Large intestine (tissue), 12 donors: ENCODE results near the gene USP1. TPM values are rescaled to one million over a fixed set of nuclear protein-coding genes. Genes with fewer than 3 reads are reported as not detected.

ENCODE experiments used
- DNase-seq, 2 donors: peaks; one replicate each; pipeline versions ENCODE4 v3.0.0 to v3.0.0-alpha.2; 2013
- H3K27ac ChIP-seq: one replicate; pipeline ENCODE4 v1.5.1; 2013; ENCODE audit warnings: low read length
- H3K27me3 ChIP-seq: 2 replicates; pipeline ENCODE4 v1.6.1; 2013; ENCODE audit warnings: low read length; ENCODE audit not compliant: control insufficient read depth, insufficient read depth
- H3K36me3 ChIP-seq: 2 replicates; pipeline ENCODE4 v1.6.1; 2013; ENCODE audit warnings: low read length; ENCODE audit not compliant: control insufficient read depth, insufficient read depth
- H3K4me1 ChIP-seq: one replicate; pipeline ENCODE4 v1.6.1; 2013; ENCODE audit warnings: low read length; ENCODE audit not compliant: control insufficient read depth, insufficient read depth
- H3K4me3 ChIP-seq: one replicate; pipeline ENCODE4 v1.5.1; 2013; ENCODE audit warnings: low read length
- H3K9me3 ChIP-seq: one replicate; pipeline ENCODE4 v1.6.1; 2013; ENCODE audit warnings: mild to moderate bottlenecking, low read depth, low read length, moderate library complexity; ENCODE audit not compliant: control insufficient read depth
- WGBS: methylation state at CpG from one replicate; pipeline ENCODE4 v1.1.5; 2013; ENCODE audit warnings: low lambda C conversion rate; ENCODE audit not compliant: insufficient coverage; 5-methylcytosine and 5-hydroxymethylcytosine counted together
- long read RNA-seq, 11 donors: transcript quantifications; one replicate each; lab custom pipeline, GENCODE V29; 2026
- polyA plus RNA-seq: library from polyadenylated mRNA; unstranded; fragments of 120-200 nt; gene quantifications from one replicate; pipeline ENCODE4 v1.2.1, GENCODE V29; 2013

USP1 gene, protein sequence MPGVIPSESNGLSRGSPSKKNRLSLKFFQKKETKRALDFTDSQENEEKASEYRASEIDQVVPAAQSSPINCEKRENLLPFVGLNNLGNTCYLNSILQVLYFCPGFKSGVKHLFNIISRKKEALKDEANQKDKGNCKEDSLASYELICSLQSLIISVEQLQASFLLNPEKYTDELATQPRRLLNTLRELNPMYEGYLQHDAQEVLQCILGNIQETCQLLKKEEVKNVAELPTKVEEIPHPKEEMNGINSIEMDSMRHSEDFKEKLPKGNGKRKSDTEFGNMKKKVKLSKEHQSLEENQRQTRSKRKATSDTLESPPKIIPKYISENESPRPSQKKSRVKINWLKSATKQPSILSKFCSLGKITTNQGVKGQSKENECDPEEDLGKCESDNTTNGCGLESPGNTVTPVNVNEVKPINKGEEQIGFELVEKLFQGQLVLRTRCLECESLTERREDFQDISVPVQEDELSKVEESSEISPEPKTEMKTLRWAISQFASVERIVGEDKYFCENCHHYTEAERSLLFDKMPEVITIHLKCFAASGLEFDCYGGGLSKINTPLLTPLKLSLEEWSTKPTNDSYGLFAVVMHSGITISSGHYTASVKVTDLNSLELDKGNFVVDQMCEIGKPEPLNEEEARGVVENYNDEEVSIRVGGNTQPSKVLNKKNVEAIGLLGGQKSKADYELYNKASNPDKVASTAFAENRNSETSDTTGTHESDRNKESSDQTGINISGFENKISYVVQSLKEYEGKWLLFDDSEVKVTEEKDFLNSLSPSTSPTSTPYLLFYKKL
- 36.3 TPM for polyA plus RNA-seq
- long read RNA-seq, donor 1, partial matches to known transcripts, result 11 of 12 reads
- long read RNA-seq, donor 1, other reads (novel, unspliced or antisense), result 0 of 12 reads
- long read RNA-seq, donor 2, partial matches to known transcripts, result 18 of 22 reads
- long read RNA-seq, donor 2, other reads (novel, unspliced or antisense), result 0 of 22 reads
- long read RNA-seq, donor 3, result 0 reads
- long read RNA-seq, donor 4, result 0 reads
- long read RNA-seq, donor 5, partial matches to known transcripts, result 0 of 5 reads
- long read RNA-seq, donor 5, other reads (novel, unspliced or antisense), result 0 of 5 reads
- long read RNA-seq, donor 6, partial matches to known transcripts, result 28 of 28 reads
- long read RNA-seq, donor 6, other reads (novel, unspliced or antisense), result 0 of 28 reads
- long read RNA-seq, donor 7, result 0 reads
- long read RNA-seq, donor 8, transcript USP1-201 (9 exons, 3,996 nt), result major isoform, 7 of 48 reads
- long read RNA-seq, donor 8, partial matches to known transcripts, result 40 of 48 reads
- long read RNA-seq, donor 8, other reads (novel, unspliced or antisense), result 0 of 48 reads
- long read RNA-seq, donor 9, partial matches to known transcripts, result 0 of 1 reads
- long read RNA-seq, donor 9, other reads (novel, unspliced or antisense), result 0 of 1 reads
- long read RNA-seq, donor 10, partial matches to known transcripts, result 6 of 8 reads
- long read RNA-seq, donor 10, other reads (novel, unspliced or antisense), result 0 of 8 reads
- long read RNA-seq, donor 11, partial matches to known transcripts, result 6 of 10 reads
- long read RNA-seq, donor 11, other reads (novel, unspliced or antisense), result 0 of 10 reads

DNA sequence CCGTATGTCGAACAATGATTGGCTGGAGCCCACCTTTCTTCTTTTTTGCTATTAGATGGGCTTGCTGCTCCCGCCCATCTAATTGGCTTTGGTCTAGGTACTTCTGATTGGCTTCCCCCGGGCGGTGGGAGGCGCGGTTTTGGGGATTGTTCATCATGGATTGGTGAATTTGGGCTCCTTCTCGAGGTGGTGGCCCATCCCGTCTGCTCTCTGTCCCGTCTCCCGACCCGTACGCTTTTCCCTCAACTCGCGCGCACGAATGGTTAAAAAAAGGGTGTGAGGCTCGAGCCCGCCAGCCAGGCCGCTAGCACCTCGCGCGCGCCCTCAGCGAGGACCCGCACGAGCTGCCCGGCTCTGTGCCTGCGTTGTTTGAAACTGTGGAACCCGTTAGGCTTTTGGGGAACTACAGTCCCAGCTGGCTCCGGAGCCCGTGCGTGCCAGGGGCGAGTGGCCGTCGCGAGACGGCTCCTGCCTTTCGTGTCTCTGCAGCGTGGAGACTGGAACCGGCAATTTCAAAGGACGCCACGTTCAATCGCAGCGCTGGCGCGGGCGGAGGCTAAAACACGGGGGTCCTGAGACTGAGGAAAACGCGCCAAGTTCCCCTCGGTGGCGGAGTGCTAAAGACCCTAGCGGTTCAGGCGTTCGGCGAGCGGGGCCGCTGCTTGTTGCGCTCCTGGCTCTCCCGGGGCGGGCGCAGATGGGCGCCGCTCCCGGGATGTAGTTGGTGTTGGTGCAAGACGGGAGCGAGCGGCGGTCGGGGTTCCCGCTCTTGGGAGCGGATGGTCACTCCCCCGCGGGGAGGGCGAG, at the start of gene USP1:
Gene USP1, plus strand, starts transcription at position 584 of the 807 bp plus-strand sequence. CDS start 2,819 bp downstream, outside the sequence.
- whole genome bisulfite sequencing, result no CpG with 5 or more reads among the region's 76 CpGs
- Histone ChIP-seq H3K4me1 (peaks cover 7% of the 10 kb centered on the region), H3K4me3 (peak within 1 kb of the TSS; percentile 98), H3K27me3 (no peaks in the 10 kb centered on the region), H3K9me3 (peaks cover 4% of the 10 kb centered on the region), H3K27ac (peak within 1 kb of the TSS; percentile 98), H3K36me3 (peaks cover 1% of the 10 kb centered on the region)
- peak in 1 of 2 donors; percentile 98 for DNase-seq

DNA sequence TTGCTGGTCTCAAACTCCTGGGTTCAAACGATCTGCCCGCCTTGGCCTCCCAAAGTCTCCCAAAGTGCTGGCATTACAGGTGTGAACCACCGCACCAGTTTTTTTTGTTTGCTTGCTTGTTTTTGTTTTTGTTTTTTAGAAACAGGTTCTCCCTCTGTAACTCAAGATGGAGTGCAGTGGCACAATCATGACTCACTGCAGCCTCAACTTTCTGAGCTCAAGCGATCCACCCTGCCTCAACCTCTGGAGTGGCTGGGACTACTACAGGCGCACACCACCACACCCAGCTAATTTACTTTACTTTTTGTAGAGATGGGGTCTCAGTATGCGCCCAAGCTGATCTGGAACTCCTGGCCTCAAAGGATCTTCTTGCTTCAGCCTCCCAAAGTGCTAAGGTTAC, 47.3 kb upstream of the USP1 start:
- no peaks in the 10 kb centered on the region for H3K9me3 ChIP-seq
- H3K4me1 ChIP-seq, result peaks cover 19% of the 10 kb centered on the region
- H3K36me3 ChIP-seq, result no peaks in the 10 kb centered on the region
- no peak overlapping the region for H3K4me3 ChIP-seq
- no CpG with 5 or more reads among the region's 6 CpGs for WGBS
- DNase-seq, result no peak
- no peak overlapping the region for H3K27ac ChIP-seq
- H3K27me3 ChIP-seq, result no peaks in the 10 kb centered on the region

DNA sequence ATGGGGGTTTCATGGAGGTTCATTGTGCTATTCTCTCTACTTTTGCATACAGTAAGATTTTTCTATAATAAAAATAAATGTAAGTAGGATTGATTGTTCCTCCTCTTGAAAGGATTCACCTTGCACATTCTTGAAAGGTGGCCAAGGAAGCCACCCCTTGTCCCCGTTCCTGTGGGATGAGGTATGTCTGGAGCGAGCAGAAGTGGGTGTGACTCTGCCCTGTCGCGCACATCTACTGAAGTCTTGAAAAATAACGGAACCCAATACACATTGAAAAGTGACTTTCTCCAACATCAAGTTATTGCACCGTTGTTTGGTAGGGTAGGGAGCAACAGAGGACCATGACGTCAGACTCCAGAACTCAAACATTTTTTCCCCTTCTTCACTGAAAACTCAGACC, 46.8 kb upstream of the USP1 start:
- Histone ChIP-seq H3K4me1 (peaks cover 15% of the 10 kb centered on the region), H3K27me3 (no peaks in the 10 kb centered on the region), H3K4me3 (no peak overlapping the region), H3K9me3 (no peaks in the 10 kb centered on the region), H3K36me3 (no peaks in the 10 kb centered on the region), H3K27ac (no peak overlapping the region)
- WGBS, result 100% methylated on average over 2 of the region's 7 CpGs
- DNase-seq, result no peak

DNA sequence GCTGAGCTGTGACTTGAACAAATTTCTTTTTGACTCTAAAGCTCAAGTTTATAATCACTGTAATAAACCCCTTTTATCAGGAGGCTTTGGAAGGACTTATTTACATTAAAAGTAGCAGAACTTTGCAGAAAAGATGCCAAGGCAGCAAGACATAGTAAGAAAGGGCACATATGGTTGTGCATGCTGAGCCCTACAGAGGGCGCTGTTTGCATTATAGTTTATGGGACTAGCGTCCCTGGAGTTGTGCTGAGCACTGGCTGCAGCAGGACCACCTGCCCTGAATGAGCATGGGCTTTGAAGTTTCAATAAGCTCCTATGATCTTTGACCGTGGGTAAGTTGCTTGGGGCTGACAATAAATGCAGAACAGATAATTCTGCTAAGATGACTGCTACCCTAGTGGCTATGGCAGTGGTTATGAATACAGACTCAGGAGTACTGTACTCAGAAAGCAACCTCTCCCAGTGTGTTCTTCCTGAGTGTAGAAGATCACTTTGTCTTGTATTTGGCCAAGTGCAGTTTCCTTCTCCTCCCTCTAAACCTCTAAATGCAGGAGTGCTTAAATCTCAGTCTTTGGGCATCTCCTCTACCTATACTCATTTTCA, 45.4 kb upstream of the USP1 start:
- WGBS, result no CpG with 5 or more reads among the region's 3 CpGs
- H3K4me3 ChIP-seq, result no peak overlapping the region
- no peaks in the 10 kb centered on the region for H3K36me3 ChIP-seq
- no peaks in the 10 kb centered on the region for H3K9me3 ChIP-seq
- peak in 1 of 2 donors; percentile 46 for DNase-seq
- peaks cover 10% of the 10 kb centered on the region for H3K4me1 ChIP-seq
- H3K27me3 ChIP-seq, result no peaks in the 10 kb centered on the region
- H3K27ac ChIP-seq, result no peak overlapping the region

DNA sequence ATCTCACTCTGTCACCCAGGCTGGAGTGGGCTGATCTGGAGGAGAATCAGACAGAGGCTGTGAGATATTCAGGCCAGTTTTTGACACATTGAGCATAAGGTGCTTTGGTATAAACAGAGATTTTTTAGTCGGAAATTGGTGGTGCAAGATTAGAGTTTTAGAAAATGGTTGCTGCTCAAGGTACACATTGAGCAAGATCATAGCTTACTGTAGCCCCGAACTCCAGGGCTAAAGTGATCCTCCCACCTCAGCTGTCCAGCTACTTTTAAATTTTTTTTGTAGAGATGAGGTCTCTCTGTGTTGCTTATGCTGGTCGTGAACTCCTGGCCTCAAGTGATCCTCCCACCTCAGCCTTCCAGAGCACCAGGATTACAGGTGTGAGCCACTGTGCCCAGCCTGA, 43.9 kb upstream of the USP1 start:
- WGBS, result 100% methylated on average over 1 of the region's 3 CpGs
- no peaks in the 10 kb centered on the region for H3K4me1 ChIP-seq
- H3K27me3 ChIP-seq, result no peaks in the 10 kb centered on the region
- no peaks in the 10 kb centered on the region for H3K36me3 ChIP-seq
- H3K27ac ChIP-seq, result no peak overlapping the region
- DNase-seq, result no peak
- no peaks in the 10 kb centered on the region for H3K9me3 ChIP-seq
- no peak overlapping the region for H3K4me3 ChIP-seq

DNA sequence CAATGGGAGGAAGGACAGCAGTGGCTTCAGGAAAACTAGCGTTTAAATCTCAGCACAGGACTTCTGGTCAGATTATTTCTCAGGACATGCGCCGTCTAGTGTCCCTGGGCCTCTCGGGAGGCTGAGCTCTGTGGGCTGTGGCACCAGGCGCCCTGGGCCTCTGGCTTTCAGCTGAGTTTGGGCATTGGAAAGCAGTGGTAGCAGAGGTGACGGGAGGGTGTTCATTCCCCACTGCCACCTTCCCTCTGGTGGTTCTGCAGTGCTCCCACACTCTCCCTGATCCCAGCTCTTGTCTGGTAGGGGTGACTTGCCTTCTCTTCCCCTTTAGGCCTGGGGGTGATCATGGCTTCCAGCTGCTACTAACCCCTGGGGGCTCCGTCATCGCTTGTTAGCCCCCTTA, 42.2 kb upstream of the USP1 start:
- Histone ChIP-seq H3K4me1 (no peaks in the 10 kb centered on the region), H3K36me3 (no peaks in the 10 kb centered on the region), H3K4me3 (no peak overlapping the region), H3K27ac (no peak overlapping the region), H3K27me3 (no peaks in the 10 kb centered on the region), H3K9me3 (no peaks in the 10 kb centered on the region)
- DNase-seq, result no peak
- no CpG with 5 or more reads among the region's 8 CpGs for WGBS

DNA sequence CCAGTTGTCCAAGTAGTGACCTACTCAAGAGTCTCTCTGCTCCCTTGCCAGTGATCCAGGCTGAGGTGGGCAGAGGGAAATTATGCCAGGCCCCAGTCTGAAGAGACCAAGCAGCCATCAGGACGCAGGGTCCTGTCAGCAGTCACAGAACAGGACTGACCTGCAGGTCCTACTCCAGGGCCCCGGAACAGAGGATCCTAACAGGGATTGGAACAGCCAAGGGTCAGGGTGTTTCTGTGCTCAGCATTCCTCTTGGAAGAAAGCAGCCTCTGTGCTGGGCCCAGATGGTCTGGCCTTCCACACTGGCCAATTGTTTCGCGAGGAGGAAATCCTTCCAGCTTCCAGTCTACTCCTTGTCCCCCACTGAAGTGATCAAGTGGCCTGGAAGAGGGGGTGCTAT, 41.6 kb upstream of the USP1 start:
- WGBS, result no CpG with 5 or more reads among the region's 4 CpGs
- H3K9me3 ChIP-seq, result no peaks in the 10 kb centered on the region
- no peaks in the 10 kb centered on the region for H3K27me3 ChIP-seq
- no peak for DNase-seq
- H3K4me3 ChIP-seq, result no peak overlapping the region
- H3K36me3 ChIP-seq, result no peaks in the 10 kb centered on the region
- H3K27ac ChIP-seq, result no peak overlapping the region
- H3K4me1 ChIP-seq, result no peaks in the 10 kb centered on the region

DNA sequence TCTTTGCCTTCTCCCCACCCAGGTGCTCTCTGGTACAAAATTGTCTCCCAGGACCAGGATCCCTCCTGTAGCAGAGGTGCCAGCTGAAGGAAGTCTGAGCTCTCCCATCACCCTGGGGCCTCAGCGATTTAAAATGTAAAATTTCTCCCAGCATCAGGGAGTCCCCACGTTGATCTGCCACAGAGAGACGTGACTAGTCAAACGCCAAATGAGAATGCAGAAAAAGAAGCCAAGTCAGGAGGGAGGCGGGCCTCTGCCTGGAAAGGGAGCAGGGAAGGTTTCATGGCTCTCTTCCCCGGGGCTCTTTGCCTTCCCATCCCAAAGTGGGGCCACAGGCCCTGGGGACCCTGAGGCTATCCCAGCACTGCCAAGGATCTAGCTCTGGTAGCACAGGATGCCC, 40.0 kb upstream of the USP1 start:
- Histone ChIP-seq H3K27me3 (no peaks in the 10 kb centered on the region), H3K4me1 (no peaks in the 10 kb centered on the region), H3K9me3 (no peaks in the 10 kb centered on the region), H3K4me3 (no peak overlapping the region), H3K36me3 (no peaks in the 10 kb centered on the region), H3K27ac (no peak overlapping the region)
- WGBS, result 52% methylated on average over 4 of the region's 6 CpGs
- no peak for DNase-seq

DNA sequence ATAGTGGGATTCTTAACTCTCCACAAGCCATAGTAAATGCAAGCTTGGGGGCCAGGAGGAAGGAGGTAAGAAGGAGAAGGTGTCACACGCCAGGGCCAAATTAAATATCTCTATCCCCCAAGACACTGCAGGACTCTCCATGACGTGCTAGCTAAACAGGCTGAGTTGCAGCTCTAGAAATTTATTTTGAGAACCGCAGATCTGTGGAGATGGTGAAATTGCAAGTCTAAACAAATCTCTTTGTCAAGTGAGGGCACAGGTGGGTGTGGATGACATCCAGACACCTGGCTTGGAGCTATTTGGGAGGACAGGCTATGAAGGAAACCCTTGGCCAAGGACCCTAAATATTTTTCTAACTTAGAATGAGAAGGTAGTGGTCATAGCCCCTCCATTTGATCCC, 39.5 kb upstream of the USP1 start:
- Histone ChIP-seq H3K27me3 (no peaks in the 10 kb centered on the region), H3K27ac (no peak overlapping the region), H3K4me3 (no peak overlapping the region), H3K9me3 (no peaks in the 10 kb centered on the region), H3K36me3 (no peaks in the 10 kb centered on the region), H3K4me1 (no peaks in the 10 kb centered on the region)
- no peak for DNase-seq
- 100% methylated on average over 1 of the region's 3 CpGs for WGBS
